Glomerular endothelial cell (primary cell): ENCODE data around the gene GPR107. TPM values are rescaled to one million over a fixed set of nuclear protein-coding genes. Genes with fewer than 3 reads are reported as not detected.
"Not testable (repeated sequence)": the region's sequence is repeated elsewhere in the genome, so short reads cannot be mapped to it uniquely, and the experiment has no call there.

ENCODE experiments used
- DNase-seq: peaks from one replicate; pipeline ENCODE4 v3.0.0-alpha.2; 2011; ENCODE audit warnings: low read depth, low spot score; ENCODE audit errors: extremely low read depth
- total RNA-seq: library from RNA; depleted of rRNA; stranded (reverse); fragments of >200 nt; gene quantifications from 2 replicates; pipeline ENCODE4 v1.2.3, GENCODE V29; 2015

GPR107 gene
- total RNA-seq = 33.3 and 40.3 TPM in 2 replicates

DNA sequence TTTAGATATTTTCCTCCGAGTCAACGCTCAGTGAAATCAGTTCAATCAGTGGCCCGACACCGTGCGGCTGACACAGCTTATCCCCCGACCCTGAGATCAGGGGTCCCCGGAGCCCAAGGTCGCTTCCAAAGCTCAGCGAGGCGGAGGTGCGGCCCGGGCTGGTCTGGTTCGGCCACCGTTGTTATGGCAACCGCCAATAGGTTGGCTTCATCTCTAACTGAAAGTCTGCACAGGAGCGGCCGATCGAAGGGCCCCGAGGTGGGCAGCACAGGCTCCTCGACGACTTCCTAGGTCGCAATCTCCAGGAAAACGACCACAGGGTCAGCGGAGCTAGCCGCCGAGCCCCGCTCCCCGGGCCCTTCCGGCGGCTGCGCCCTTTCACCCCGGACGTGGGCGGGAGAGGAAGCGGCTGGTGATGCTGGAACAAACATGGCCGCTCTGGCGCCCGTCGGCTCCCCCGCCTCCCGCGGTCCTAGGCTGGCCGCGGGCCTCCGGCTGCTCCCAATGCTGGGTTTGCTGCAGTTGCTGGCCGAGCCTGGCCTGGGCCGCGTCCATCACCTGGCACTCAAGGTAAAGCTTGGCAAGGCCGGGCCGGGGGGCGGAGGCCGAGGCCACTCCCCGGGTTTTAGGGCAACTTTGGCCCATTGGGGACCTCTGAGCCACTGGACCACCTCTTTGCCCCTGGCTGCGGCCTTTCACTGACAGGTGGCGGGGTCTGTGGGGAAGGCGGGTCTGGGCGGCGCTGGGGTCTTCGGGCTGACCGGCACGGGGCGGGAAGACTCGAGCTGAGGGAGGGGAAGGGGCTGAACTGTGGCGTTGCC is at the start of gene GPR107:
Gene GPR107 (plus strand): TSS at position 403 of the 821 bp plus-strand sequence. CDS start 27 bp downstream, at position 430.
- no peak for DNase-seq

- DNase-seq = no peak
Observed at GRCh38 chr9:130003943-130004552, 49.7 kb upstream of the GPR107 start.

DNA sequence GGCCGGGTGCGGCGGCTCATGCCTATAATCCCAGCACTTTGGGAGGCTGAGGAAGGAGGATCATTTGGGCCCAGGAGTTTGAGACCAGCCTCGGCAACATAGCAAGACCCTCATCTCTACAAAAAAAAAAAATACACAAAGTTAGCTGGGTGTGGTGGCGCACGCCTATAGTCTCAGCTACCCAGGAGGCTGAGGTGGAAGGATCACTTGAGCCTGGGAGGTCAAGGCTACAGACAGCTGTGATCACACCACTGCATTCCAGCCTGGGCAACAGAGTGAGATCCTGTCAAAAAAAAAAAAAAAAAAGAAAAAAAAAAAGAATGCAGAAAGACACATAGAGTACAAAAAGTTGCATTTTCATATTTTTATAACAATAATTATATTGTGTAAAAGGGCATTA is 46.8 kb upstream of the GPR107 start:
- not testable (repeated sequence) for DNase-seq

- DNase-seq = no peak
Observed at GRCh38 chr9:130008538-130008937, 45.2 kb upstream of the GPR107 start.

DNA sequence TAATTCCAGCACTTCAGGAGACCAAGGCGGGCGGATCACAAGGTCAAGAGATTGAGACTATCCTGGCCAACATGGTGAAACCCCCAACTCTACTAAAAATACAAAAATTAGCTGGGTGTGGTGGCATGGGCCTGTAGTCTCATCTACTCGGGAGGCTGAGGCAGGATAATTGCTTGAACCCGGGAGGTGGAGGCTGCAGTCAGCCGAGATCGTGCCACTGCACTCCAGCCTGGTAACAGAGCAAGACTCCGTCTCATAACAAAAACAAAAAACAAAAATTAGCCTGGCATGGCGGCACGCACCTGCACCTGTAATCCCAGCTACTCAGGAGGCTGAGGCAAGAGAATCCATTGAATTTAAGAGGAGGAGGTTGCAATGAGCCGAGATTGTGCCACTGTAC is 44.2 kb upstream of the GPR107 start:
- not testable (repeated sequence) for DNase-seq

GRCh38 chr9:130010151-130010988 is 43.3 kb upstream of the GPR107 start:
- DNase-seq = no peak

GRCh38 chr9:130013326-130013725 is 40.4 kb upstream of the GPR107 start:
- no peak for DNase-seq

DNA sequence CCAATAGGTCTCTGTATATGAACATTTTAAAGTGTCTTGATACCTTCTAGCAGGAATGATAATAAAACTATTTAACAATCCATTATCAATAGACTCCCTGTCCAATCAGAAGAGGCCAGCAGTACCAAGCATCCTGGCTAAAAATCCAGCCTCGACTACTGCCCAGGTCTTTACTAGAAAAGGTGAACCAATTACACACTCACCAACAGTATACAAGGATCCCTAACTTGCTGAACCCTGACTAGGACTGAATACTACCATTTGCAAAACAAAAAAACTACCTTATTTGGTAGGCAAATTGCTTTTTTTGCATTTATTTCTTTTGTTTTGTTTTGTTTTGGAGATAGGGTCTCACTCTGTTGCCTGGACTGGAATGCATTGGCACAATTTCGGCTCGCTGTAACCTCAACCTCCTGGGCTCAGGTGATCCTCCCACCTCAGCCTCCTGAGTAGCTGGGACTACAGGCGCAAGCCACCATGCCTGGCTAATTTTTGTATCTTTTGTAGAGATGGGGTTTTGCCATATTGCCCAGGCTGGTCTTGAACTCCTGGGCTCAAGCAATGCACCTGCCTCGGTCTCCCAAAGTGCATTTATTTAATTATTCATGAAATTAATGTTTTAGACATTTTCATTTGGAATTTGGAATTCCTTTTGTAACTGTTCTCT is 38.2 kb upstream of the GPR107 start:
- no peak for DNase-seq

GRCh38 chr9:130017076-130017475 is 36.6 kb upstream of the GPR107 start:
- DNase-seq = no peak

DNA sequence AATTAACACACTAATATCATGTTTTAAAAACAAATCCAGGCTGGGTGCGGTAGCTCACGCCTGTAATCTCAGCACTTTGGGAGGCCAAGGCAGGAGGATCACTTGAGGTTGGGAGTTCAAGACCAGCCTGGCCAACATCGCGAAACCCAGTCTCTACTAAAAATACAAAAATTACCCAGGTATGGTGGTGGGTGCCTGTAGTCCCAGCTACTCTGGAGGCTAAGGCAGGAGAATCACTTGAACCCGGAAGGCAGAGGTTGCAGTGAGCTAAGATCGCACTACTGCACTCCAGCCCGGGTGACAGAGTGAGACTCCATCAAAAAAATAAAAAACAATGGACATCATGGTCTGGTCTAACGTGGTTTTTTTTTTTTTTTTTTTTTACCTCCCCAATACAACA is 36.2 kb upstream of the GPR107 start:
- not testable (repeated sequence) for DNase-seq

- DNase-seq = no peak
Observed at GRCh38 chr9:130018265-130018664, 35.4 kb upstream of the GPR107 start.

- no peak for DNase-seq
Observed at GRCh38 chr9:130020618-130021017, 33.1 kb upstream of the GPR107 start.

GRCh38 chr9:130021123-130021522 is 32.6 kb upstream of the GPR107 start:
- DNase-seq = no peak

DNA sequence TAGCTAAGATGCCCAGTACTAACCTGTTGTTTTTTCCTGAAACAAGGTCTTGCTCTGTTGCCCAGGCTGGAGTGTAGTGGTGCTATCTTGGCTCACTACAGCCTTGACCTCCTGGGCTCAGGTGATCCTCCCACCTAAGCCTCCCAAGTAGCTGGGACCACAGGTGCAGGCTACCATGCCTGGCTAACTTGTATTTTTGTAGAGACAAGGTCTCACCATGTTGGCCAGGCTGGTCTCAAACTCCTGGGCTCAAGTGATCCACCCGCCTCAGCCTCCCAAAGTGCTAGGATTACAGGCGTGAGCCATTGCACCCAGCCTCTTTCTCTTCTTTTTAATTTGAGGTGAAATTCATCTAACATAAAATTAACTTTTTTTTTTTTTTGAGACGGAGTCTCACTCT is 31.9 kb upstream of the GPR107 start:
- DNase-seq = not testable (repeated sequence)

GRCh38 chr9:130022566-130023143 is 31.1 kb upstream of the GPR107 start:
- DNase-seq = no peak

DNA sequence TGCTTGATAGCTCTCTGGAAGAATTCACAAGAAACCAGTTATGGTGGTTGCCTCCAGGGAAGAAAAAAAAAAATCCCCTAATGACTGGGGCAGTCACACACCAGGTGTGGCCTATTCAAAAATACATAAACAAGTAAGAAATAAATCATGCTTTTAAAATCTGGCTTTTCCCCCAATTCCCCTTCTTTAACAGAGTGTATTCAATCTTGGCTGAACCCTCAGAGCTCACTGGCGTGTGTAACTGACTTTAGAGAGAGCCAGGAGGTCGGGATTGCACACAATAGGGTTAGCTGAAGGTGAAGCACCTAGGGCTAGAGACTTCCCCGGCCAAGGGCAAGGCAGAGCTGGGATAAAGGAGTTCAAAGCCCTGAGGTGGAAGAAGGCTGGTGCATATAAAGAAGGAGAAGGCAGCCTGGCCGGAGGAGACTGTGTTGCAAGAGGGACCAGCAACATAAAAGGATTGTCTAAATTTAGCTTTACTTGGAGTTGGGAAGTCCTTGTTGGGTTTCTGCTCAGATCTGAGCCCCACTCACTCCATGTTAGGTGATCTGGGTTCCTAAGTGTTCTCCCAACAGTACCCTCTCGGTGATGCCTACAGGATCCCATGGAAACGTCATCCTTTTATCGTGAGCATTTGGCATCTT is 30.4 kb upstream of the GPR107 start:
- DNase-seq = no peak

DNA sequence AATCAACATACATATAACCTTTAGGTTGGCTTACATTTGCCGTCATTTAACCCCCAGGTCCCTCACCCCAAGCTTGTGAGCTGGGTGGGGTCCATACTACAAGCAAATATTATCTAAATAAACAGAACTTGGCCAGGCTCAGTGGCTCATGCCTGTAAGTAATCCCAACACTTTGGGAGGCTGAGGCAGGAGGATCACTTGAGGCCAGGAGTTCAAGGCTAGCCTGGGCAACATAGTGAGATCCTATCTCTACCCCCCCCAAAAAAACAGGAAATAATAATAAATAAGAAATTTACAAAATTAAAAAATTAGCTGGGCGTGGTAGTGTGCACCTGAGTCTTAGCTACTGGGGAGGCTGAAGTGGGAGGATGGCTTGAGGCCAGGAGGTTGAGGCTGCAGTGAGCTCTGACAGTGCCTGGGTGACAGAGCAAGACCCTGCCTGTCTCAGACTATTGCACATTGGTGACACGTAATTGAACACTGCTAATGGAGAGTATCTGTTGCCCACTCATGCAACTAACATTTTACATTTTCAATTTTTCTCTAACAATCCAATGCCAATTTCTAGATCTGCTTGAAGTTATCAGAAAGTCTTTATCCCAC is 29.6 kb upstream of the GPR107 start:
- DNase-seq = no peak

GRCh38 chr9:130024597-130024994 is 29.1 kb upstream of the GPR107 start:
- no peak for DNase-seq

DNA sequence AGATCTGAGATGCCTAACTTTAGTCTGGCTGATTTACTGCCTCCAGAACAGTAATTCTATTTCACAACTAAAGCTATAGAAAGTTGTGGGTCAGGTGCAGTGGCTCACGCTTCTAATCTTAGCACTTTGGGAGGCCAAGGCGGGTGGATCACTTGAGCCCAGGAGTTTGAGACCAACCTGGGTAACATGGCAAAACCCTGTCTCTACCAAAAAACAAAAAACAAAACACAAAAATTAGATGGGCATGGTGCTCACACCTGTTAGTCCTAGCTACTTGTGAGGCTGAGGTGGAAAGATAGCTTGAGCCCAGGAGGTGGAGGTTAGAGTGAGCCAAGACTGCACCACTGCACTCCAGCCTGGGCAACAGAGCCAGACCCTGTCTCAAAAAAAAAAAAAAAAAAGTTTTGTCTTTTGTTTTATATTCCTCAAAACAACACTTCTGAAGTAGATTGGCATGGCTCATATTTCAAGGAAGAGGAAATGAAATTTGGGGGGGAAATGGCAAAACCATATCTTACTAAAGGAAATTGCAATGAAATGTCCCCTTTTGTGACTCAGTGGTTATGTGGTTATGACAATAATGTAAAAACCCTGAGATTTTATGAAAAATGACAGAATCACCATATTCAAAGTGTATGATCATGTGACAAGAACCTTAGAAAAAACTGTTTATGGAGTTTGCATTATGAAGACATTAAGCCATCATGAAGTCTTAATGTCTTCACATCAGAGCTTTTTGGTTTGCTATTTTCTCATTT is 26.9 kb upstream of the GPR107 start:
- no peak for DNase-seq
